Activated CD8-positive, alpha-beta memory T cell treated with anti-CD3 and anti-CD28 coated beads, Interleukin-2, amount 50 U/mL, for 24 hours (primary cell): Measurements from ENCODE around the gene PXK.
"Not testable (repeated sequence)": the region's sequence is repeated elsewhere in the genome, so short reads cannot be mapped to it uniquely, and the experiment has no call there.

Experiments used
- DNase-seq: peaks from one replicate; pipeline ENCODE4 v3.0.0-alpha.2; 2020; ENCODE audit errors: extremely low read depth

PXK gene

DNA sequence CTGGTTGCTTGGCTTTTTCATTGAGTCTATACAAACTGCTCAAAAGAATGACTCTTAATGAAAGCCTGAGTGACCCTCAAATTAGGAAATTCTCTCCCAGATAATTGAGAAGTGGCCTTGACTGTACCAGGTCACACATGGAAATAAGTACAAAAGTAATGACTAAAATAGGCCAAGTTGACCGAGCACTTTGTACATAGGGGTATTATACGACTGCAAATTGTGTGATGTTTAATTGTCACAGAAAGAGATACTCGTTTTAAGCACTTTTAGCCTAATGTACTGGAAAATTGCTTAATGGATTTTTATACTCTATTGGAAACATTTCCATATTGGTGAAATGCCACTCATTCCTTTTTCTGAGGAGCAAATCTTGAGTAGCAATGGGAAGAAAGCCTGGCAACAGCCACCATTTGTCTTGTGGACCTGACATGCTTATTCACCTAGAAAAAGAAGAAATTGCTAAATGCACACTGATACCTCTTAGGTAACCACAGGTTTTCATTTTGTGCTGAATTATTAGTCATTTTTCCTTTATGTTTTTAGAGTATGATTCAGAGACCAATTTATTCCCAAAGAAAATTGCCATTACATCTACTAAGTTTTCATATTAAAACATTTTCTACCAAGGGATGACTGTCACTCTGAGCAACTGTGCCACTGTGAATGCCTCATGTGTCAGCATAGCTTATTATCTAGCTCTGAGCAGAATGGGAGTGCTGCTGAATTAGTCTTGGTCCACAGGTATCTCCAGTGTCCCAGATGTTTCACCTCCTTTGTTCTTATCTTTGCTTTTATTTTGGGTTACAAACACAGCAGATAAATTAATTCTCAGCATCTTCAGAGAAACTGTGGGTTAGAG is 8.9 kb upstream of the PXK start:
- no peak for DNase-seq

DNA sequence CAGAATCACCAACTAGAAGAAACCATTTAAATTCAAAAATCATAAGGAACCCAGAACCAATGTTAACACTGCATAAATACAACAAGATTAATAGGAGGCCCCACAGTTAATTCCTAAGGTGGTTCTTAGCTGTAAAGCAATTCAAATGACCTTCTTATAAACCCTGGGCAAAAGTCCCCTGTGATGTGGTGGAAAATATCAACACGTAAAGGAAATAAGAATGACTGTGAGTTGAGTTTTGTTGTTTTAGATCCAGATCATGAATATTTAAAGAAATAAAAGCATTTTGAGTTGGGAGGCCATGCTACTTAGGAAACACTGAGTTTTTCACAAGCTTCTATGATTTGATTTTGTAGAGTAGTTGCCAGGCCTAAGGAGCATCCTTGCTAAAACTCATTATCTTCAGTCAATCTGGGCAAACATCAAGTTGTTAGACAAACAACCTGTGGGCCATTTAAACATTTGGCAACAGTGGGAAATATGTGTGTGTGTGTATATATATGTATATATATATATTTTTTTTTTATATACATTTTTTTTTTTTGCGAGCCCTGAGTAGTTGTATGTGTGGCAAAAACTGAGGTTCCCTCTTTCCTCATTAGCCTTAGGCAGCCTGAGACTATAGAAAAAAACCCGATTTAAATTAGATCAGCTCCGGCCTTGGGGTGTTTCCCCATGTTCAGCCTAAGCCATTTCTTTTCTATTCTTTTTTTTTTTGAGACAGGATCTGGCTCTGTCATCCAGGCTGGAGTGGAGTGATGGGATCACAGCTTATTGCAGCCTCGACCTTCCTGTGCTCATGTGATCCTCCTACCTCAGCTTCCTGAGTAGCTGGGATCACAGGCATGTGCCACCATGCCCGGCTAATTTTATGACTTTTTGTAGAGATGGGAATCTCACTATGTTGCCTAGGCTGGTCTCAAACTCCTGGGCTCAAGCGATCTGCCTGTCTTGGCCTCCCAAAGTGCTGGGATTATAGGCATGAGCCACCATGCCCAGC is 8.0 kb upstream of the PXK start:
- DNase-seq: no peak

DNA sequence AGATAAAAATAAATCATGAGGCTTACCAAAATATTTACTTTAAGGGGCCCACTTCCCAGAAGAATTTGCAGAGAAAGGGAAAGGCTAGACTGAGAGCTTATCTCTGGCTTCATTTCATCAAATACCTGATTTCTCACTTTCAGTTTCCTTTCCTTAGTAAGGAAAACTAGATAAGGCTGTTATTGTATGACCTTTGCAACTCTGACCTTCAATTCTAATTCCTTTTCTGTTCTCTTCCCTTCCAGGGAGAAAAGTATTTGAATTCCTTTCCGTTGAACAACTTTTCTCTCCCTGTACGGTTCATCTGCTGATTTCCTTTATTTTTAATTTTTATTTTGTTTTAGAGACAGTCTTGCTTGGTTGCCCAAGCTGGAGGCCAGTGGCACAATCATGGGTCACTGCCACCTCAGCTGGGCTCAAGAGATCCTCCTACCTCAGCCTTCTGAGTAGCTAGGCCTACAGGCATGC is 7.1 kb upstream of the PXK start:
- DNase-seq: no peak

DNA sequence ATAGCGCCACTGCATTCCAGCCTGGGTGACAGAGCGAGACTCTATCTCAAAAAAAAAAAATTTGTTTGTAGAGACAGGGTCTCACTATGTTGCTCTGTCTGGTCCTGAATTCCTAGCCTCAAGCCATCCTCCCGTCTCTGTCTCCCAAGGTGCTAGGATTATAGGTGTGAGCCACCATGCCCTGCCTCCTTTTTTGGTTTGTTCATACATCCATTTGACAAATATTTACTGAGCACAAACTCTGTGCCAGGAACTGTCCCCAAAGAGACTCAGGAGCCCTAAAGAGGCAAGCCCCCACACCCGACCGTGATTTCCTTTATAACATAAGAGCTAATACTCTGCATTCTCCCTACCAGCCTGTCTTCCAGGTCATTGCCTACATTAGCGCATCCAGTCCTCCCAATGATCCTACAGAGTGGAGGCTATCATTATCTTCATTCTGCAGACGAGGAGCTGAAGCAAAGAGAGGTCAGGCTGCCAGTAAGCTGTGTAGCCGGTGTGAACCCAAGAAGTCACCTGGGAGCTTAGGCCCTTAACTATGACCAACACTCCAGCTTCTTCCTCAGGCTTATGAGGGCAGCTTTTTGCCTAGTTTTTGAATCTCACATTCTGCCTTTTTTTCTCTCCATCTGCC is 6.3 kb upstream of the PXK start:
- DNase-seq: no peak

DNA sequence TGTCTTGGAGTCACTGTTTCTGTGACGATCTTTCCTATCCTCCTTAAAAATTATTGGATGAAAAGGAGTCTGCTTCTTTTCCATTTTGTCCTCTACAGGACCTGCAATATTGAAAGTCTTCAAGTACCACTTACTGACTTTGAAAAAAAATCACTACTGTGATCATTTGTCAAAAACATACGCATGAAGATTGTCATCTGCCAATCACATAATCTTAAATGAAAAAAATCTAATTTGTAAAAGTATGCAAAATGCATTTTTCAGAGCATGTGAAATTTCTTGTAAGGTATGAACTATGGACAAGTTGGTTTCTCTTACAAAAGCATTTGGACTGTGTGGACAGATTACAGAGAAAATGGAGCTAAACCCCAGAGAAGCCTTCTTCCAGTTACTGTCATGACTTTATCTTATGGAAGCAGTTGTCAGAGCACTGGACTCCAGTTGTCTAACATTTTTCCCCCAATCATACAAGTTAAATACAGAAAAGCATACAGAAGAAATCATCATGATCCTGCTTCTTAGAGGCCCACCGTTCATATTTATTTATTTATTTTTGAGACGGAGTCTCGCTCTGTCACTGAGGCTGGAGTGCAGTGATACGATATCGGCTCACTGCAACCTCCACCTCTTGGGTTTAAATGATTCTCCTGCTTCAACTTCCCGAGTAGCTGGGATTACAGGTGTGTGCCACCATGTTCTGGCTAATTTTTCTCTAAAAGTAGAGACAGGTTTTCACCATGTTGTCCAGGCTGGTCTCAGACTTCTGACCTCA is 3.4 kb upstream of the PXK start:
- DNase-seq: no peak

DNA sequence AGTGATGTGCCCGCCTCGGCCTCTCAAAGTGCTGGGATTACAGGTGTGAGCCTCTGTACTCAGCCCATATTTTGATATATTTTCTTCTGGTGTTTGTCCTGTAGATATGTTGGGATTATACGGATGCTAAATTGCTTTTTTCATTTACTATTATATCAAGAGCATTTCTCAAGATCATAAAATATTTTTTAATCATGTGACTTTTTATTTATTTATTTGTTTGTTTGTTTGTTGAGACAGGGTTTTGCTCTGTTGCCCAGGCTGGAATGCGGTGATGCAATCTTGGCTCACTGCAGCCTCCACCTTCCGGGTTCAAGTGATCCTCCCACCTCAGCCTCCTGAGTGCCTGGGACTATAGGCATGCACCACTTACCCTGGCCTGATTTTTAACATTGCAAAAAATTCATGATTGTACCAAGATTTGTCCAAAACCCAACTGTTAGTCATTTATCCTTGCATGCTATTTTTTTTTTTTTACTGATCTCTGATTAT is 2.7 kb upstream of the PXK start:
- no peak for DNase-seq

DNA sequence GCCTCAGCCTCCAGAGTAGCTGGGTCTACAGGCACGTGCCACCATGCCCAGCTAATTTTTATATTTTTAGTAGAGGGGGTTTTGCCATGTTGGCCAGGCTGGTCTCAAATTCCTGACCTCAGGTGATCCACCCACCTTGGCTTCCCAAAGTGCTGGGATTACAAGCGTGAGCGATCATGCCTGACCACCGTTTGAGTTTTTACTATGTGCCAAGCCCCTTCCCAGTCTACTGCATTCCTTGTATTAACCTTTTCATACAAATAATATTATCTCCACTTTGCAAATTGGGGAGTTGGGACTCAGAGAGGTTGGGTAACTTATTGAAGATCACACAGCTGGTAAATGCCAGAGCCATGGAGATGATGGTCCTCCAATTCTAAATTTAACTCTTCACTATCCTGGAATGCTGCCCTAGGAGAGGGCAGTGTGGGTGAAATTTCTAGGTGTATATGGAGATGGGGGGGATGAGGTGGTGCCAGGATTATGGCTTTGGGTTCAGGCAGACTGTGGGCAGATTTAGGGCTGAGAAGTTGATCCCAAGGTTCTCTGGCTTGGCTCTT is 1.0 kb upstream of the PXK start:
- DNase-seq: no peak

DNA sequence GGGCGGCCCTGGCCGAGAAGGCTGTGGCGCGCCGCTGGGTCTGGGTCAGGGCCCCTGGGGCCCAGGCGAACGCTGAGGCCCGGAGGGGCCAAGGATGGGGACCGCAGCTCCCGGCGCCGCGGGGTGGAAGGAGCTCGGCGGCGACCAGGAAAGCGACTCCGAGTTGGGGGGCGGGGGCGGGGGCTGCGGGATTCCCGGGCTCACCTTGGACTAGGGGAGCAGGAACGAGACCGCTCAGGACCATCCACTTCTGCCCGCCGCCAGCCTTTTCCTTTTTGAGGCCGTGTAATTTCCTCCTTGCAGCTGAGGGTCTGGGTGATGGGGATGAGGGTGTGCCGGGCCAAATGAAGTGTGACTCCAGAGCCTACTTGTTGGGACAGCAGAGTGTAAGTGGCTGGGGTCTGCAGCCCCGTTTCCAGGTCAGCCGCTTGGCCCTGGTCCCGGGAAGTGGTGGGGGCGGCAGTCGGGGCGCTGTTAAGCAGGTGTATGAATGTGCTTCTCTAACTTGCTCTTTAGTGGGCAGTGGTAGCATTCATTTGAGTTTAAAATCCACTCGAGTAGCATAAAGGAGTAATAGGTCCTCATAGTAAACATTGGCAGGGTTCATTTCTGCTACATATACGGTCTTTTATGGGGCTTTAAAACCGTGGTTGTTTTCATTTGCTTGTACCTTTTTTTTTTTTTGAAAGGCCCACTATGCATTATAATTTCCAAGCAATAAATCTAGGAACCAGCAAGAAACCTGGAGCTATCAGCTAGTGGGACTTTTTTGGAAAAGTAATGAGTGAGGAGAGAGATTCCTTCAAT is 717 bp downstream of the PXK start:
- DNase-seq: no peak

DNA sequence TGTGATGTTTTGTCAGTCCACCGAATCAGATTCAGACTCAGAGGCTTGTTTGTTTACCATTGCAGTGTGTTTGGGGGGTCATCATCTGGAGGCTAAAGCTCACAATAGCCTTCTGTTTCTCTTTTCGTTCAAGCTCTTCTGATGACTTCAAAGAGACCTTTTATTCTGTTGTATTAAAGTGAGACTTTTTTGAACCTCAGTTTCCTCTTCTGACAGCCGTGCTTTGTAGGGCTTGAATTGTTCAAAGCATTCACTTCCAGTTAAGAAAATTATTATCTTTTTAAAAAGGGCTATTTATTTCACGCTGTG is 1.3 kb downstream of the PXK start:
- no peak for DNase-seq

DNA sequence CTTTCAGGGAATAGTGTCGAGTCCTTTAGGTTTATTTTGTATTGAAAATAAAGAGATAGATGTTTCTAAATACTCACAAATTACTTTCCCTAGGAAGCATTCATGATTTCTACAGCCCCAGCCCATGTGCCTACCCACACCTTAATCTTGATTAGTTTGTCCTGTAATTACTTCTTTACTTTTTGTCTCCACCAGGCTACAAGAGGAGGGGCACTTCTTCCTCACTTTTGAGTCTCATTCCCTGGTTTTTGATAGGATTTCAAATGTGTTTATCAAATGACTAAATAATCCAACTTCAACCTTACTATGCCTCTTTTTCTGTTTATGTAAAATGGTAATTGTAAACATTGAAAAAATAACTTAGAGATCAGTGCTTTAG is 1.8 kb downstream of the PXK start:
- no peak for DNase-seq

DNA sequence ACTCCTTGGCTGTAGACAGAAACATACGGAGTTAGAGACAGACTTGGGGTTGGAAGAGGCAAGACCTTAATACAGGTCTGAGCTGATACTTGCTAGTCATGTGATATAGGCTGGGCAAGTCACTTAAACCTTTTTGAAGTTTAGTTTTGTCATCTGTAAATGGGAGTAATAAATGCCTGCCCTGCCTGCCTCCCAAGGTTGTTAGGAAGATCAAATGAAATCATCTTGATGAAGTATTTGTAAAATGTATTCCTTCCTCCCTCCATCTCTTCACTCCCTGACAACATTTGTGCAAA is 2.9 kb downstream of the PXK start:
- DNase-seq: no peak

DNA sequence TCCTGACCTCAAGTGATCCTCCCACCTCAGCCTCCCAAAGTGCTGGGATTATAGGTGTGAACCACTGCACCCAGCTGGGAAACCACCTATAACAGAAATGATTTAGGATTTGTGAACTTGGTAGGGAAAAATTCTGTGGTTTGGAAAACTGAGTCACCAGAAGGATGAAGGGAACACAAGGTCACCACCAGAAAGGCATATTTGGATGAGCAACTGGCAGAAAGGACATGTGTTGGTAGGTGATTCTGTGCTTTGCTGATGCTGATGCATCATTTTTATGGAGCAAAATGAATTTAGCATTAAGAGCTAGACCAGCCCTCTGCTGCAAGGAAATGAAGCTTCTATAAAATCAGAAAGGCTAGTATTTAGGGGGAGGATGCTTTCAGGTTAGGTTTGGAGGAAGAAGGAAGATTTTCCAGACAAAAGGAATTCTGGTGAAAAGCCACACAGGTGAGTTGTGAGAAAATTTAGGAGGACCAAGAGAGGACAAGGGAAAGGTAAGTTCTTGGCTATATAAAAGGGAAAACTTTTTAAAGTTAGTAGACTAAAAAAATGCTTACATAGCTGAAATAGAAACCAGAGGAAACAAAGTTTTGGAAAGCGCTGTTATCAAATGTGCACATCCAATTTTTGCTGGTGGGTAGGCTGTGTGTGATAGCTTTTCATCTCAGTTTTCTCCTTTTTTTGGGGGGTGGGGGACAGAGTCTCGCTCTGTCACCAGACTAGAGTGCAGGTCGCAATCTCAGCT is 3.6 kb downstream of the PXK start:
- no peak for DNase-seq

DNA sequence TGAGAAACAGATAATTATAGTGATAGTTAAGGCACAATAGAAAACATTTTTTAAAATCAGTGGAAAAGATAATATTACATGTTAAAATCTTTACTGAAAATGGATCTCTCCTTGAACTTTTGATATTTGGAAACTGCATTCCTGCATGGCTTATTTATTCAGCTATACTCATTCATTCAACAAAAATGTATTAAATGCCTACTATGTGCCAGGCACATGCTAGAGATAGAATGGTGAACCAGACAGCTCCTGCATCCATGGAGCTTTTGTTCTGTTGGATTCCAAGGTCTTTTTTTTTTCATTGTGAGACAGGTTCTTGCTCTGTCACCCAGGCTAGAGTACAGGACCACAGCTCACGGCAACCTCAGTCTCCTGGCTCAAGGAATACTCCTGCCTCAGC is 4.5 kb downstream of the PXK start:
- DNase-seq: no peak

DNA sequence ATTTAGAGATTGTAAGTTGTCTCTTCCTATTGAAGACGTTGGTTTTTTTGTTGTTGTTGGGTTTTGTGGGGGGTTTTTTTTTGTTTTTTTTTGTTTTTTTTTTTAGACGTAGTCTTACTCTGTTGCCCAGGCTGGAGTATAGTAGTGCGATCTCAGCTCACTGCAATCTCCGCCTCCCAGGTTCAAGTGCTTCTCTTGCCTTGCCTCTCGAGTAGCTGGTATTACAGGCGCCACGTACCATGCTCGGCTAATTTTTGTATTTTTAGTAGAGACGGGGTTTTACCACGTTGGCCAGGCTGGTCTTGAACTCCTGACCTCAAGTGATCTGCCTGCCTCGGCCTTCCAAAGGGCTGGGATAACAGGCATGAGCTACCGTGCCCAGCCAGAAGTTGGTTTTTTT is 6.5 kb downstream of the PXK start:
- DNase-seq: not testable (repeated sequence)

DNA sequence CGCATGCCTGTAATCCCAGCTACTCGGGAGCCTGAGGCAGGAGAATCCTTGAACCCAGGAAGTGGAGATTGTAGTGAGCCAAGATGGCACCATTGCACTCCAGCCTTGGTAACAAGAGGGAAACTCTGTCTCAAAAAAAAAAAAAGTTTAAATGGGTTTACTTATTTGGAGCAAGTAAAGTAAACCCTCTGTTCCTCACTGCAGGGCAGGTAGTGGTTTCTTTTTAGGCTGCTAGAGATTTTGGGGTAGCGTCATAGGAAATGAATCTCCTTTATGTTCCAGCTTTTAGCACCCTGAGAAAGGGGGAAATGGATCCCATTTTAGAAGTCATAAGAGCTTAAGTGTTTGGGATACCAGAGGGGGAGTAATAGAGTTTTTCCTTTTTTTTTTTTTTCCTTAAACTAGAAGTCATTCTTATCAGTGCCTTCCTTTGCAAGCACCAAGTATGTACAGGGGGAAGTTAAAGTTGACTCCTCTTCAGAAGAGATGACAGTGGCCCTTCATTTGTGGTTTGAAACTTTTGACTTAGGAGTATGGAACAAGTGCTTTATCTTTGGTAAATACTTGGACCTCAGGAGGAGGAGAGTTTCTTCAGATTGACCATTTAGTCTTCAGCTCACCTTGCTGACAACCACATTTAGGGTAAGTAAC is 8.0 kb downstream of the PXK start:
- no peak for DNase-seq

DNA sequence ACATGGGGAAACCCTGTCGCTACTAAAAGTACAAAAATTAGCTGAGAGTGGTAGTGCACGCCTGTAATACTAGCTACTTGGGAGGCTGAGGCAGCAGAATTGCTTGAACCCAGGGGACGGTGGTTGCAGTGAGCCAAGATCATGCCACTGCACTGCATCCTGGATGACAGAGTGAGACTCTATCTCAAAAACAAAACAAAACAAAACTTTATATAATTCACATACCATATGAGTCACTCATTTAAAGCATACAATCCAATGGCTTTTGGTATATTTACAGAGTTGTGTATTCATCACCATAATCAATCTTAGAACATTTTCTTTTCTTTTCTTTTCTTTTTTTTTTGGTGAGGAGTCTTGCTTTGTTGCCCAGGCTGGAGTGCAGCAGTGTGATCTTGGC is 8.7 kb downstream of the PXK start:
- DNase-seq: no peak

DNA sequence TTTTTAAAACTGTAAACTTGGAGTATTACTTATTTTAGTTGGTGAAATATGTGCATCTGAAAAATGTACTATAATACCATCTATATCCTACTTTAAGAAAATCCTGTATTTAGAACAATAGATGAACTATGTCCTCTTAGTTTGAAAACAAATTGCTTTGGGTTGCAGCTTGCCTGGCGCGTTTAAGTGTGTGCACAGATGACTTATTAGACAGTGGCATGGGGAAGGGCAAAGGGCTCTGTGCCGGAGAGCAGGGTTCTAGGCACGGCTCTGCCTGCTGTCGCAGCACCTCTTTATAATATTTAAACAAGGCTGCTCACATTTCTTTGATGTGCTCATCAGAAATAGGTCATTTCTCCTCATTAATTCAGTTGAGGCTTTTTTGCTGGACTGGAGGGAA is 10.0 kb downstream of the PXK start:
- no peak for DNase-seq

DNA sequence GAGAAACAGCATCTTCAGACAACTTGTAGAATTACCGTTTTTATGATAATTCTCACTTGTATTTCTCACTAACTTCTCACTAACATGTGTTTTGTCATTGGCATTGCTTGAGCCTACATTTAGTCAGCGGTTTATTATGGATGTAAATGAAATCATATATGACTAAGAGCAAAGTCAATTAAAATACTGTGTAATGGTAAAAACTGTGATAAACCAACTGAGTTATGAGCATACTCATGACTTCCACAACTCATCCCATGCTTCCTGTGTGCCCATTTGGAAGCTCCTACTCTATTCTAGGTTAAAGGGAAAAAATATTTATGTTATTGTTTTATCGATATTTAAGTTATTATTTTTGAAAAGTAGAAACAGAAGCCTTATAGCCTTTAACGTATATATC is 12.8 kb downstream of the PXK start:
- no peak for DNase-seq

DNA sequence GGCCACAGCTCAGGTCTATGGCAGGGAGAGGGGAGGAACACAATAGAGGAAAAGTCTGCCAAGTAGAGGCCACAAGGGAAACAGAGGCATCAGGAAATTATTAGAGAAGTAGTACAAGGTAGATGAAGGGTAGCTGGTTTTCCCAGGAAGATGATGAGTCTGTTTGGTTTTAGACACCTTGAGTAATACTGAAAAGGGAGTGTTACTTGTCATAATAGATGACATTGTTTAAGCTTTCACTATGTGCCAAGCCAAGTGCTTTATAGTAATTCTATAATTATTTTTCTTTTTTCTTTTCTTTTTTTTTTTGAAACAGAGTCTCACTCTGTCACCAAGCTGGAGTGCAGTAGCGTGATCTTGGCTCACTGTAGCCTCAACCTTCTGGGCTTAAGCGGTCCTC is 13.7 kb downstream of the PXK start:
- DNase-seq: no peak
